SU-DHL-6 (cell line): ENCODE measurements around the gene ACCSL.

ENCODE experiments used
- EZH2phosphoT487 ChIP-seq: fragments of 200-600 bp; sonication (generic), shearing (Covaris generic); conservative IDR thresholded peaks from 2 replicates; pipeline ENCODE4 v1.6.1; 2018; ENCODE audit warnings: mild to moderate bottlenecking, antibody characterized with exemption, low read length, moderate library complexity, mixed read lengths
- TF ChIP-seq, protein P1 (sequence below): fragments of 200-600 bp; sonication (generic); IDR thresholded peaks from one replicate; pipeline ENCODE4 v1.5.1; 2017; ENCODE audit warnings: antibody characterized with exemption, mild to moderate bottlenecking, low read length, moderate library complexity; ENCODE audit not compliant: insufficient read depth, poor library complexity, severe bottlenecking

GRCh38 chr11:44097821-44098220 is 50.0 kb downstream of the ACCSL start:
- TF ChIP-seq, protein P1, sequence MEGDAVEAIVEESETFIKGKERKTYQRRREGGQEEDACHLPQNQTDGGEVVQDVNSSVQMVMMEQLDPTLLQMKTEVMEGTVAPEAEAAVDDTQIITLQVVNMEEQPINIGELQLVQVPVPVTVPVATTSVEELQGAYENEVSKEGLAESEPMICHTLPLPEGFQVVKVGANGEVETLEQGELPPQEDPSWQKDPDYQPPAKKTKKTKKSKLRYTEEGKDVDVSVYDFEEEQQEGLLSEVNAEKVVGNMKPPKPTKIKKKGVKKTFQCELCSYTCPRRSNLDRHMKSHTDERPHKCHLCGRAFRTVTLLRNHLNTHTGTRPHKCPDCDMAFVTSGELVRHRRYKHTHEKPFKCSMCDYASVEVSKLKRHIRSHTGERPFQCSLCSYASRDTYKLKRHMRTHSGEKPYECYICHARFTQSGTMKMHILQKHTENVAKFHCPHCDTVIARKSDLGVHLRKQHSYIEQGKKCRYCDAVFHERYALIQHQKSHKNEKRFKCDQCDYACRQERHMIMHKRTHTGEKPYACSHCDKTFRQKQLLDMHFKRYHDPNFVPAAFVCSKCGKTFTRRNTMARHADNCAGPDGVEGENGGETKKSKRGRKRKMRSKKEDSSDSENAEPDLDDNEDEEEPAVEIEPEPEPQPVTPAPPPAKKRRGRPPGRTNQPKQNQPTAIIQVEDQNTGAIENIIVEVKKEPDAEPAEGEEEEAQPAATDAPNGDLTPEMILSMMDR, result no peak
- no peak for TF ChIP-seq EZH2phosphoT487
